HepG2 (cell line): ENCODE measurements around the gene C2. TPM values are rescaled to one million over a fixed set of nuclear protein-coding genes. Genes with fewer than 3 reads are reported as not detected.

Experiments used
- ATF7-NPFF ChIP-seq: sonication (generic); formaldehyde crosslinking; IDR thresholded peaks from 2 replicates; pipeline ENCODE4 v1.8.1; 2023; ENCODE audit warnings: mild to moderate bottlenecking, low read depth, missing genetic modification reagents, moderate library complexity
- CERS6 ChIP-seq: sonication (generic); formaldehyde crosslinking; IDR thresholded peaks from 2 replicates; pipeline ENCODE4 v1.5.0; 2020; ENCODE audit warnings: missing genetic modification reagents
- FLYWCH1 ChIP-seq: sonication (generic); formaldehyde crosslinking; IDR thresholded peaks from 2 replicates; pipeline ENCODE4 v1.8.1; 2023; ENCODE audit warnings: mild to moderate bottlenecking, missing genetic modification reagents
- HDAC6 ChIP-seq: fragments of 200-600 bp; sonication (generic); IDR thresholded peaks from 2 replicates; pipeline ENCODE4 v1.7.0; 2017; ENCODE audit warnings: mild to moderate bottlenecking, antibody characterized with exemption, low read length, low read depth
- IRF2 ChIP-seq: IDR thresholded peaks from 2 replicates; pipeline ENCODE4 v1.6.1; 2018; ENCODE audit warnings: missing genetic modification reagents, missing compliant biosample characterization
- JUNB ChIP-seq: sonication (generic); formaldehyde crosslinking; IDR thresholded peaks from 2 replicates; pipeline ENCODE4 v1.8.0; 2022; ENCODE audit warnings: missing genetic modification reagents, mild to moderate bottlenecking, borderline replicate concordance
- KLF15 ChIP-seq: sonication (generic); formaldehyde crosslinking; IDR thresholded peaks from 2 replicates; pipeline ENCODE4 v1.8.1; 2023; ENCODE audit warnings: borderline replicate concordance, mild to moderate bottlenecking, inconsistent platforms, missing genetic modification reagents, mixed read lengths
- MBNL3 ChIP-seq: fragments of 250-450 bp; sonication (Bioruptor Pico); conservative IDR thresholded peaks from 2 replicates; pipeline ENCODE4 v1.8.0; 2022; ENCODE audit warnings: mild to moderate bottlenecking, inconsistent platforms
- NFYB ChIP-seq: sonication (generic); formaldehyde crosslinking; IDR thresholded peaks from 2 replicates; pipeline ENCODE4 v1.4.0; 2020; ENCODE audit warnings: missing genetic modification reagents
- NKX3-1 ChIP-seq: sonication (generic); formaldehyde crosslinking; IDR thresholded peaks from 2 replicates; pipeline ENCODE4 v1.5.0; 2020; ENCODE audit warnings: missing genetic modification reagents
- RAD51 ChIP-seq: fragments of 450-650 bp; IDR thresholded peaks from 2 replicates; pipeline ENCODE4 v1.6.1; 2016; ENCODE audit warnings: borderline replicate concordance
- RFXAP ChIP-seq: sonication (generic); formaldehyde crosslinking; IDR thresholded peaks from 2 replicates; pipeline ENCODE4 v1.4.0; 2020; ENCODE audit warnings: missing genetic modification reagents, borderline replicate concordance
- RNF219 ChIP-seq: sonication (generic); formaldehyde crosslinking; IDR thresholded peaks from 2 replicates; pipeline ENCODE4 v1.5.0; 2020; ENCODE audit warnings: mild to moderate bottlenecking, missing genetic modification reagents
- SIN3A ChIP-seq: IDR thresholded peaks from 2 replicates; pipeline ENCODE4 v1.6.1; 2011; ENCODE audit warnings: low read depth, mild to moderate bottlenecking, control low read depth, low read length, borderline replicate concordance
- SMC3 ChIP-seq: IDR thresholded peaks from 2 replicates; pipeline ENCODE4 v1.6.1; 2011; ENCODE audit warnings: low read length, improper control_type of control experiment
- SOX13 ChIP-seq, 3 experiments: fragments of 450-650 bp in 1 of 3; sonication (generic) in 1 of 3; formaldehyde crosslinking in 1 of 3; IDR thresholded peaks in 2 of 3; conservative IDR thresholded peaks in 1 of 3; 2 replicates each; pipeline versions ENCODE4 v1.5.0 to v1.6.1; 2016 to 2020; ENCODE audit warnings: antibody characterized with exemption in 1 of 3, mild to moderate bottlenecking in 1 of 3, missing compliant biosample characterization in 1 of 3, missing genetic modification reagents in 1 of 3, moderate library complexity in 1 of 3
- SRSF4 ChIP-seq: fragments of 200-400 bp; formaldehyde crosslinking; IDR thresholded peaks from one replicate; pipeline ENCODE4 v1.6.1; 2018; ENCODE audit warnings: mild to moderate bottlenecking, low read depth, low read length, moderate library complexity; ENCODE audit not compliant: poor library complexity, severe bottlenecking
- TRIM24 ChIP-seq: sonication (generic); formaldehyde crosslinking; IDR thresholded peaks from 2 replicates; pipeline ENCODE4 v1.8.0; 2022; ENCODE audit warnings: mild to moderate bottlenecking, missing genetic modification reagents
- ZNF224 ChIP-seq: sonication (generic); formaldehyde crosslinking; IDR thresholded peaks from 2 replicates; pipeline ENCODE4 v1.5.0; 2020; ENCODE audit warnings: mild to moderate bottlenecking, missing genetic modification reagents
- ZNF264 ChIP-seq: sonication (generic); formaldehyde crosslinking; IDR thresholded peaks from 2 replicates; pipeline ENCODE4 v1.4.0; 2020; ENCODE audit warnings: missing genetic modification reagents
- ZNF431 ChIP-seq: sonication (generic); formaldehyde crosslinking; IDR thresholded peaks from 2 replicates; pipeline ENCODE4 v1.9.0; 2022; ENCODE audit warnings: missing genetic modification reagents, low read depth, mild to moderate bottlenecking, borderline replicate concordance
- ZNF777 ChIP-seq: sonication (generic); formaldehyde crosslinking; IDR thresholded peaks from 2 replicates; pipeline ENCODE4 v1.4.0; 2020; ENCODE audit warnings: missing genetic modification reagents
- ZNF839 ChIP-seq: sonication (generic); formaldehyde crosslinking; IDR thresholded peaks from 2 replicates; pipeline ENCODE4 v1.4.0; 2020; ENCODE audit warnings: missing genetic modification reagents, mild to moderate bottlenecking, borderline replicate concordance
- polyA plus RNA-seq, 8 experiments: library from polyadenylated mRNA; depleted of rRNA in 3 of 8; stranded (reverse) in 7 of 8; unstranded in 1 of 8; fragments of >200 nt; fragmentation: Illumina TruSeq in 4 of 8; extraction: Trizol in 4 of 8; gene quantifications; 2 replicates each; pipeline versions ENCODE4 v1.2.1 to v1.2.3, GENCODE V29; 2011 to 2016; ENCODE audit warnings: low read depth in 4 of 8, missing spikeins in 1 of 8, mixed read lengths in 1 of 8; ENCODE audit not compliant: insufficient read depth in 1 of 8
- total RNA-seq, 5 experiments: library from RNA; depleted of rRNA; stranded (reverse); fragments of >200 nt; fragmentation: Illumina TruSeq; extraction: Trizol; gene quantifications; 2 replicates each; pipeline ENCODE4 v1.2.3, GENCODE V29; 2016; ENCODE audit warnings: low read depth in 1 of 5
- TF ChIP-seq, protein P1 (sequence below): sonication (generic); formaldehyde crosslinking; IDR thresholded peaks from 2 replicates; pipeline ENCODE4 v1.4.0; 2020; ENCODE audit warnings: missing genetic modification reagents
- TF ChIP-seq, protein P2 (sequence below): sonication (generic); formaldehyde crosslinking; IDR thresholded peaks from 2 replicates; pipeline ENCODE4 v1.8.1; 2023; ENCODE audit warnings: missing genetic modification reagents, inconsistent platforms, borderline replicate concordance

C2 gene
- total and polyA plus RNA-seq, 2 of the 13 experiments (the other 11 are each of a cell fraction or from before 2014, with no cell fraction given) = 165 to 307 TPM

DNA sequence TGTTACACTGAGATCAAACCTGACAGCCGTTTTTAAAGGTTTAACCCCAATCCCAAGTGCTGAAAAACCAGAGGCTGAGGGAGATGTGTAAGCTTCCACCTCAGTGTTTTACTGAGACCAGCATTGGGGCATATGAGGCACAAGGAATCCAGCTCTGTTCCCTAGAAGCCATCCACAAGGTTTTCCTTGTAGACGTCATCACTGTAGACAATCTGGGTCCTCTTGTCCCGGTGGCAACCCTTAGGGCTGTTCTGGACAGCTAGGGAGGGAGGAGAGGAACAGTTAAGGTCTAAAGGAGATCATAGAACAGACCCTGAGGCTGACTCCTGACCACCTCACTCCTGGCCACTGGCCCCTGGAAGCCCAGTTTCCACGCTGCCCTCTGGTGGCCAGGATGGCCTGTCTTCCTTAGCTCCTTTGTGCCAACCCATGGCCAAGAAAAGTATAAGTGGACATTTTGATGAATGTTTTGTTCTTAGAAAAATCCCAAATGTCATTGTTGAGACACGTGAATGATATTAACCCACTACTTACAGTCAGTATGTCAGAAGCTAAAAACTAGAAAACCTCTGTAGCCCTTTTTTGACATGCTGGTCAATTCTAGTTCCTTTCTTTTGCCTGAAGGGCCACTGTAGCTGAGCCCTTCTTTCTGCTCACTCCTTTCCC lies 24.8 kb downstream of the C2 start (continued):
- no peak for TF ChIP-seq SRSF4
- TF ChIP-seq NKX3-1 (CRISPR knock-in tag) = no peak
- TF ChIP-seq JUNB = no peak
- no peak for TF ChIP-seq ZNF777 (CRISPR knock-in tag)
- TF ChIP-seq ATF7-NPFF (CRISPR knock-in tag) = no peak
- no peak for TF ChIP-seq MBNL3 (CRISPR knock-in tag)
- TF ChIP-seq, protein P1, sequence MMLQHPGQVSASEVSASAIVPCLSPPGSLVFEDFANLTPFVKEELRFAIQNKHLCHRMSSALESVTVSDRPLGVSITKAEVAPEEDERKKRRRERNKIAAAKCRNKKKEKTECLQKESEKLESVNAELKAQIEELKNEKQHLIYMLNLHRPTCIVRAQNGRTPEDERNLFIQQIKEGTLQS (CRISPR knock-in tag) = no peak
- TF ChIP-seq HDAC6 = no peak
- no peak for TF ChIP-seq FLYWCH1
- TF ChIP-seq ZNF839 (CRISPR knock-in tag) = no peak
- no peak for TF ChIP-seq RAD51
- no peak for TF ChIP-seq SIN3A
- no peak for TF ChIP-seq ZNF264 (CRISPR knock-in tag)
- TF ChIP-seq ZNF224 = no peak
- no peak for TF ChIP-seq SOX13 (IDR thresholded peaks at IDR 0.05)
- no peak; a peak in 1 of 4 replicates for TF ChIP-seq SOX13 (CRISPR knock-in tag; conservative IDR thresholded peaks at IDR 0.05 in 1 of 2, IDR thresholded peaks at IDR 0.05 in 1 of 2)
- TF ChIP-seq RNF219 (CRISPR knock-in tag) = no peak
- peak; percentile 97 for TF ChIP-seq SMC3
- TF ChIP-seq CERS6 (CRISPR knock-in tag) = no peak
- peak; percentile 73 for TF ChIP-seq IRF2 (CRISPR knock-in tag)
- no peak for TF ChIP-seq RFXAP
- no peak; the same call in 1 of the 2 replicates for TF ChIP-seq NFYB (CRISPR knock-in tag)
- no peak for TF ChIP-seq KLF15
- TF ChIP-seq, protein P2, sequence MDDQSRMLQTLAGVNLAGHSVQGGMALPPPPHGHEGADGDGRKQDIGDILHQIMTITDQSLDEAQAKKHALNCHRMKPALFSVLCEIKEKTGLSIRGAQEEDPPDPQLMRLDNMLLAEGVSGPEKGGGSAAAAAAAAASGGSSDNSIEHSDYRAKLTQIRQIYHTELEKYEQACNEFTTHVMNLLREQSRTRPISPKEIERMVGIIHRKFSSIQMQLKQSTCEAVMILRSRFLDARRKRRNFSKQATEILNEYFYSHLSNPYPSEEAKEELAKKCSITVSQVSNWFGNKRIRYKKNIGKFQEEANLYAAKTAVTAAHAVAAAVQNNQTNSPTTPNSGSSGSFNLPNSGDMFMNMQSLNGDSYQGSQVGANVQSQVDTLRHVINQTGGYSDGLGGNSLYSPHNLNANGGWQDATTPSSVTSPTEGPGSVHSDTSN (CRISPR knock-in tag) = no peak
- no peak for TF ChIP-seq TRIM24 (CRISPR knock-in tag)
- no peak for TF ChIP-seq ZNF431 (CRISPR knock-in tag)
